Memory B cell (primary cell): ENCODE results near the gene MT2A.

Experiments used
- ATAC-seq: fragments of 150-1000 bp; cut with Tn5 transposase; 2 replicates; pipeline ENCODE4 v1.10.0; 2021; ENCODE audit warnings: low read depth, mild to moderate bottlenecking, moderate library complexity
- DNase-seq, 2 donors: peaks; one replicate each; pipeline ENCODE4 v3.0.0; 2022; ENCODE audit warnings: low spot score in 2 of 2
- H3K27ac Mint-ChIP-seq: one replicate; pipeline ENCODE4 v1.8.0; 2022; ENCODE audit warnings: mild to moderate bottlenecking, moderate library complexity, mixed read lengths
- H3K27me3 Mint-ChIP-seq: one replicate; pipeline ENCODE4 v1.8.0; 2022; ENCODE audit warnings: mixed read lengths
- H3K36me3 Mint-ChIP-seq: one replicate; pipeline ENCODE4 v1.8.0; 2022; ENCODE audit warnings: mild to moderate bottlenecking, mixed read lengths
- H3K4me1 Mint-ChIP-seq: one replicate; pipeline ENCODE4 v1.8.0; 2022; ENCODE audit warnings: mixed read lengths
- H3K4me3 Mint-ChIP-seq: one replicate; pipeline ENCODE4 v1.8.0; 2022; ENCODE audit warnings: mild to moderate bottlenecking, moderate library complexity, mixed read lengths
- H3K9me3 Mint-ChIP-seq: one replicate; pipeline ENCODE4 v1.8.0; 2022; ENCODE audit warnings: mixed read lengths

The MT2A gene

DNA sequence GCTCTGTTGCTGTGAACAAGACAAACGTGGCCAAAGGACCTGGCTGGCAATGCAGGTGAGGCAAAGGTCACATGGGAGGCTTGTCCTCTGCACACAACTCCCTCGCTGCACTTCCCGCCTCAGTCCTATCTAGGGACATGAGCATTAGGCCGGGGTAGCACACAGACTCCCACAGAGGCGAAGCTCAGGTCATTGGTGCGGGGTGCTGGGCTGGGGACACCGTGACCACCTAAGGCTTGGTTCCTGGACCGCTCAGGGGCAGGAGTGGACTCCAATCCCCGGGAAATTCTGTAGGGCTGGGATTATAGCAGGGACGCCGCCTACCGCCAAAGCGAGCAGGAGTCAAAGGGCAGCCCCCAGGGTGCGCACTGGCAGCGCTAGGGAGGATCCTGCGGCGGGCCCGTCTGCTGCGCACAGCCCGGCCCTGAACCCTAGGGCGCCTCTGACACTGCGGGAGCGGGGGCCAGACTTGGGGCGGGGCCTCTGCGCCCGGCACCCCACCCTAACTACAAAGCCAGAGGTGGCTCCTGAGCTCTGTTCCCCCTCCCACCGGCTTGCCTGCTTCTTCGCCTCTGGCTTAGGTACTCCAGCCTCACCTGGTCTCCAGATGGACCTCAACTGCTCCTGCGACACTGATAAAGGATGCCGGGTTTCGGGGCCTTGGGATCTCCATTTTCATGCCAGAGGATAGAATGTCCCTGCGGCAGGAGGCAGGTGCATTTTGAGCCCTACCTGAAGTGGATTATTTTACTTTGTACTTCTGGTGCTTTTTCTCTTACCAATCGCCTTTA lies 39.5 kb downstream of the MT2A start:
- Mint-ChIP-seq H3K4me3 (no peak overlapping the region), H3K36me3 (no peaks in the 10 kb centered on the region), H3K27ac (no peak overlapping the region), H3K9me3 (no peaks in the 10 kb centered on the region), H3K27me3 (peaks cover 9% of the 10 kb centered on the region), H3K4me1 (peaks cover 12% of the 10 kb centered on the region)
- no peak for DNase-seq
- no peak for ATAC-seq

DNA sequence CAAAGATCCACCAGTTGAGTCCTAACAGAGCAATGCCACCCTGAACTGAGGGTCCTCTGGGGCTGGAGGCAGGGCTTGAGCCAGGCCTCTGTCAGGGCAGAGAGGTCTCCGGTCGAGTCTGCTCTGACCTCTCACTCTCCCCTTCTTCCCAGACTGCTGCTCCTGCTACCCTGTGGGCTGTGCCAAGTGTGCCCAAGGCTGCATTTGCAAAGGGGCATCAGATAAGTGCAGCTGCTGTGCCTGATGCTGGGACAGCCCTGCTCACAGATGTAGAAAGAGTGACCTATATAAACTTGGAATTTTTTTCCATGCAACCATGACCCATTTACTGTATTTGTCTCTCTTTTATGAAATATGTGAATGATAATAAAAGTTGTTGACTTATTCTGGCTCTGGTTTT lies 40.9 kb downstream of the MT2A start:
- ATAC-seq (no peak), DNase-seq (no peak)
- Mint-ChIP-seq H3K27ac (no peak overlapping the region), H3K36me3 (no peaks in the 10 kb centered on the region), H3K4me1 (peaks cover 8% of the 10 kb centered on the region), H3K27me3 (peaks cover 5% of the 10 kb centered on the region), H3K4me3 (no peak overlapping the region), H3K9me3 (no peaks in the 10 kb centered on the region)

DNA sequence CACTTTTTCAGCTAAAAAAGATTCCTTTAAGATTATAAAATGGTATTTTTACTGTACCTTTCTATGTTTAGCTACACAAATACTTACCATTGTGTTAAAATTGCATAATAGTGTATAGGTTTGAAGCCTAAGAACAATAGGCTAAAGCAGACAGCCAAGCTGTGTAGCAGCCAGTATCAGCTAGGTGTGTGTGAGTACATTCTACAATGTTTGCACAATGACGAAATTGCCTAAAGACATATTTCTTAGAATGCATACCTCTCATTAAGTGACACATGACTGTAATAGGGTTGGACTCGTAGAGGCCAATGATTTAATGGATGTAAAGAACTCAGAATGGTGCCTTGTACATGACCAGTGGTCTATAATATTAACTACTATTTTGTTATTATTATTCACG lies 41.4 kb downstream of the MT2A start:
- ATAC-seq (no peak), DNase-seq (no peak)
- H3K27me3 Mint-ChIP-seq: peaks cover 5% of the 10 kb centered on the region
- no peak overlapping the region for H3K4me3 Mint-ChIP-seq
- peaks cover 9% of the 10 kb centered on the region for H3K4me1 Mint-ChIP-seq
- no peak overlapping the region for H3K27ac Mint-ChIP-seq
- no peaks in the 10 kb centered on the region for H3K36me3 Mint-ChIP-seq
- no peaks in the 10 kb centered on the region for H3K9me3 Mint-ChIP-seq

DNA sequence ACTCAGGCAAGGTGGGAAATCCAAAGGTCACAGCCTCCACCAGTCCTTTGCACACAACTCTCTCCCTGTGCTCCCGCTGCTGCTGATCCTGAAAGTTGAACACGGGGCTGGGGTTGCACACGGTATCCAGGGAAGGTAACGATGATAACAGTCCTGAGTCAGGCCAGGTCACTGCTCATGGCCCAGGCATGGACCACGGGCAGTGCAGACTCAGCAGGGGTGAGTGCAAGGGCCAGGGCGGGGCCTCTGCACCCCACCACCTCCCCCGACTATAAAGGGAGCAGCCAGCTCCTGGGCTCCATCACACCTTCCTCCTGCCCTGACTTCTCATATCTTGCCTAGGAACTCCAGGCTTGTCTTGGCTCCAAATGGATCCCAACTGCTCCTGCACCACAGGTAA lies 43.2 kb downstream of the MT2A start, which contains the start of gene MT1B:
Gene MT1B, plus strand, starts transcription at position 301 of the 400 bp plus-strand sequence. Its CDS starts 68 bp downstream, at position 369.
- Mint-ChIP-seq H3K4me1 (peaks cover 9% of the 10 kb centered on the region), H3K27me3 (peaks cover 5% of the 10 kb centered on the region), H3K4me3 (no peak within 1 kb of the TSS), H3K27ac (no peak within 1 kb of the TSS), H3K36me3 (no peaks in the 10 kb centered on the region), H3K9me3 (no peaks in the 10 kb centered on the region)
- ATAC-seq (no peak), DNase-seq (no peak)

DNA sequence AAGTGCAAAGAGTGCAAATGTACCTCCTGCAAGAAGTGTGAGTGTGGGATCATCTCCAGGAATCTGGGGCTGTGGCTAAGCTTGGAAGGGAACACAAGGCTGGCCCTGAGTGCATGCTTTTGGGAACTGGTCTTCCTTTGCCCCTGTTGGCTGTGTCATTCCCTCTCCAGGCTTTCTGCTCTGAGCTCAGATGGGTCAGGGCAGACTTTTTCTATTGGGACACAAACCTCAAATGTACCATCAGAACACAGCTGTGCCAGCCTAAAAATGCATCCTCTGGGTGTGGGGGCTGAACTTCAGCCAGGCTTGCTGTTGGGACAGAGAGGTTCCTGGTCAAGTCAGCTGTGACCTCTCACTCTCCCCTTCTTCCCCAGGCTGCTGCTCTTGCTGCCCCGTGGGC lies 44.2 kb downstream of the MT2A start:
- no peaks in the 10 kb centered on the region for H3K9me3 Mint-ChIP-seq
- ATAC-seq: no peak
- no peaks in the 10 kb centered on the region for H3K36me3 Mint-ChIP-seq

DNA sequence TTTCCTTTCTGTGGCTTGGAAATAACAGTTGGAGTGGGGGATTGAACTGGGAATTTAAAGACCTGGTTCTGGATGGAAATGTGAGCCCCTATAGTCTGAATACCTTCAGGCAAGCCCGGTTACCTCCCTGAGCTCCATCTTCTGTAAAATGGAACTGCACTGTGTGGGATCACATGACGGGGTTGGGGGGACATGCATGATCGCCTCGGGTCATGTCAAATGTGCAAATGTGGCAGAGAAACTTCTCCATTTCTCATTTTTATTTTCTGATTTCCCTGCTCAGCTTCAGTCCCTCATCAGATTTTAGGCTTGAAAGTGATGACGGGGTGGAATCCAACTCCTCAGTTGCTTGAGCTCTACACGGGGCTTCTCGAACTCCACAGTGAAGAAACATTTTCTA lies 44.8 kb downstream of the MT2A start:
- Mint-ChIP-seq H3K36me3 (no peaks in the 10 kb centered on the region), H3K4me3 (no peak overlapping the region), H3K27me3 (peaks cover 4% of the 10 kb centered on the region), H3K4me1 (peaks cover 16% of the 10 kb centered on the region), H3K27ac (no peak overlapping the region), H3K9me3 (no peaks in the 10 kb centered on the region)
- DNase-seq (no peak), ATAC-seq (peak; percentile 72)

More for the DNA sequence above, 44.2 kb downstream of the MT2A start:
- Mint-ChIP-seq H3K4me3 (no peak overlapping the region), H3K27me3 (peaks cover 4% of the 10 kb centered on the region), H3K4me1 (peaks cover 12% of the 10 kb centered on the region), H3K27ac (no peak overlapping the region)
- DNase-seq: no peak

DNA sequence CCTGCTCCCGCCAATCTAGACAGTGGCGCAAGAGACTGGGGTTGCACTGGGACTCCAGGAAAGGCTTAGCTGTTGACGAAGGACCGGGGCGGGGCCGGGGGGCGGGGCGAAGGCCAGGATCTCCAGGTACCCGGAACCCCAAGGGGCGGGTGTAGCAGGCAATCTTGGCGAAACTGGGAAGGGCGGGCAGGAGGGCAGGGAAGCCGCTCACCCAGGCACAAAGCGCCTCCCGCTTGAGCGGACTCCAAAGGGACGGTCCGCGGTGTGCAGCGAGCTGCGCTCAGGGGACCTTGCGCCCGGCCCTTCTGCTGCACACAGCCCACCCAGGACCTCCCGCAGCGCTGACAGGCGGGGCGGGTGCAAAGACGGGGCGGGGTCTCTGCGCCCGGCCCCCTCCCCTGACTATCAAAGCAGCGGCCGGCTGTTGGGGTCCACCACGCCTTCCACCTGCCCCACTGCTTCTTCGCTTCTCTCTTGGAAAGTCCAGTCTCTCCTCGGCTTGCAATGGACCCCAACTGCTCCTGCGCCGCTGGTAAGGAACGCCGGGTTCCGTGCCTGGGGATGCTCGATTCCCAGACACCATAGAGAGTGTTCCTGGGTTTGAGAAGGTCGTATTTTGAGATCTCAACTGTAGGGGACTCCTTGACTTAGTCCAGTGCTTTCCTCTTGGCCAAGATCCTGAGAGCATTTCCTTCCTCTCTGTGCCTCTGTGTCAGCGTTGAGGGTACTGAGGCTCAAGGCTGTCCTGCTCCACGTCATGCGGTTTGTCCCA lies 49.4 kb downstream of the MT2A start, which contains the start of gene MT1F:
Gene MT1F, plus strand, starts transcription at position 405 of the 772 bp plus-strand sequence. Its CDS starts 100 bp downstream, at position 505.
- peak within 1 kb of the TSS; percentile 85 for H3K27ac Mint-ChIP-seq
- H3K36me3 Mint-ChIP-seq: no peaks in the 10 kb centered on the region
- ATAC-seq (peak; percentile 68), DNase-seq (peak; percentile 22 to 50)
- H3K4me3 Mint-ChIP-seq: peak within 1 kb of the TSS; percentile 99
- peaks cover 11% of the 10 kb centered on the region for H3K27me3 Mint-ChIP-seq
- no peaks in the 10 kb centered on the region for H3K9me3 Mint-ChIP-seq
- peaks cover 22% of the 10 kb centered on the region for H3K4me1 Mint-ChIP-seq

DNA sequence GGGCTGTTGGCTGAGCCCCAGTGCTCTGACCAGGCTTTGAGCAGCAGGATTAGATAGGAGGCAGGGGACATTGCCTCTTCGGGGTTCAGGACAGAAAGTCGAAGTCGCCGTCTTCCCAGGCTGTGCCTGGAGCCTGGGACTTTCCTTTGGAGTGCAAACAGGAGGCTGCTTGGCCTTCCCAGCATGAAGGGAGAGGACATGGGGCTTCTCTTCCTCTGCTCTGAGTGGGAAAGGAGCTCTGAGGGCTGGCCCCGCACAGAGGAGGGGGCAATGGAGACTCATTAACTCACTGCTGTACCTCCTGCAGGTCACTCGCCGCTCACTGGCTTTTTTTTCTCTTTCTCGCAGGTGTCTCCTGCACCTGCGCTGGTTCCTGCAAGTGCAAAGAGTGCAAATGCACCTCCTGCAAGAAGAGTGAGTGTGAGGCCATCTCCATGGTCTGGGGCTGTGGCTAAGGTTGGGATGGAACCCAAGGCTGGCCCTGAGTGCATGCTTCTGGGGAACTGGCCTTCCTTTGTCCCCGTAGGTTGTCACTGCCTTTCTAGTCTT lies 50.0 kb downstream of the MT2A start:
- ATAC-seq (no peak), DNase-seq (no peak)
- Mint-ChIP-seq H3K36me3 (peaks cover 2% of the 10 kb centered on the region), H3K27ac (peak overlapping the region; percentile 85), H3K27me3 (peaks cover 16% of the 10 kb centered on the region), H3K4me1 (peaks cover 22% of the 10 kb centered on the region), H3K9me3 (no peaks in the 10 kb centered on the region), H3K4me3 (peak overlapping the region; percentile 99)
